Hematopoietic multipotent progenitor cell treated with erythropoietin and hydrocortisone succinate and interleukin-3 and kit ligand, for 17 days (in vitro differentiated cells): ENCODE results near the gene LRPAP1.
A peak's percentile ranks its signal among the peaks of the same experiment; 100 is the strongest.
"Not testable (repeated sequence)": the region's sequence is repeated elsewhere in the genome, so short reads cannot be mapped to it uniquely, and the experiment has no call there.

Source experiments
- DNase-seq: peaks from one replicate; pipeline ENCODE4 v3.0.0-alpha.2; 2015; ENCODE audit warnings: low spot score

The LRPAP1 gene

GRCh38 chr4:3531879-3532750, at the start of gene LRPAP1:
Gene LRPAP1 (minus strand): TSS chr4:3532422. CDS start chr4:3532412, 10 bp downstream.
- peak; percentile 89 for DNase-seq

DNA sequence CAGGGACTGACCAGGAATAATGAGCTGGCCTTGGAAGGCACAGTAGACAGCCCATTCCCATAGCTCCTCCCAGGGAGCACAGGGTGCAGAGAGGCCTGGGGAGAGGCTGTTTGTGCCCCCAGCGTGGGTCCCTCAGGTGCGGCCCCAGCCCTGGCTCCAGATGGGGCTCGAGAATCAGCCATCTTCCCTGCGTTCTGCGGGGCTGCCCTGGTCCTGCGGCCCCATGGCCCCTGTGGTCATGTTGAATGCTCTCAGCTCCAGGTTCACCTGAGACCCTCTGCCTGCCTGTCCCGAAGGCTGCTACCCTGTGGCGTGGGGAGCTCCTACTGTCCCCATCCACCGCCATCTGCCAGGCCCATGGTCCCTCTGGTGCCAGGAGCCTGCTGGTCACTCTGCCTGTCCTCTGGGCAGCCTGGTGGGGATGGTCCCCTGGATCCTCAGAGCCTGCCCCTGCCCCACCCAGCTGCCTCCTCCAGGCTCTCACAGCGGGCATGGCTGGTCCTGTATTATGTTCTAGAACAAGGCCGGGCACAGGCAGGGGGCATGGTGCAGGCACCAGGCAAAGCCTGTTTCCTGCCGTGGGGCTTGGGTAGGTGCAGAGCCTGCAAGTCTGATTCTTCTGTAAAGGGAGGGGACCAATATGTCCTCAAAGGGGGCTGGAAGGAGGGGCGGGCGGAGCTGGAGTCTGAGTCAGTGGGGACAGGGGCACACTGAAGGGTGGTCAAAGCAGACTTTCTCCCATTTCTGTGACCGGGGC, 49.3 kb upstream of the LRPAP1 start:
- DNase-seq, result not testable (repeated sequence)

- not testable (repeated sequence) for DNase-seq
These were observed 48.6 kb upstream of the LRPAP1 start for GRCh38 chr4:3580859-3581258.

DNA sequence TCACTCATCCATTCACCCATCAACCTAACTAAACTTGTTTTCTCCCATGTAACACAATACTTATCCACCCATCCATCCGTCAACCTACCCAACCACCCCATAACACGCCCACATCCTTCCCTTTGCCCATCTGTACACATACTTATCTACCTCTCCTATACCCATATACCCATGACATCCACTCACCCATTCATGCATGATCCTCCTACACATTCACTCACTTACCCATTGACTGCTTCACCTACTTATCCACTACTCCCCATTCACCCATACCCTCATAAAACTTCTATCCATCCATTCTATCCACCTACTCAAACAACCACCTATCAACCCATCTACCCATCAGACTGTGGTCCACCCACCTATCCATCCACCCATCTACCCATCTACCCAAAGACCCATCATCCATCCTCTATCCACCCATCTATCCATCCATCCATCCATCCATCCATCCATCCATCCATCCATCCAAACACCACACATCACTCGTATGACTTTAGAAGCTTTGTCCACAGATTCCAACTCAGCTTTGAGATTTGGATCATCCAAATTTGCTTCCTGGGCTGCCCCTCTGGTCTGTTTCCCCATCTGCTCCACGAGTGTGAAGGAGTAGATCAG, 46.4 kb upstream of the LRPAP1 start:
- not testable (repeated sequence) for DNase-seq

DNA sequence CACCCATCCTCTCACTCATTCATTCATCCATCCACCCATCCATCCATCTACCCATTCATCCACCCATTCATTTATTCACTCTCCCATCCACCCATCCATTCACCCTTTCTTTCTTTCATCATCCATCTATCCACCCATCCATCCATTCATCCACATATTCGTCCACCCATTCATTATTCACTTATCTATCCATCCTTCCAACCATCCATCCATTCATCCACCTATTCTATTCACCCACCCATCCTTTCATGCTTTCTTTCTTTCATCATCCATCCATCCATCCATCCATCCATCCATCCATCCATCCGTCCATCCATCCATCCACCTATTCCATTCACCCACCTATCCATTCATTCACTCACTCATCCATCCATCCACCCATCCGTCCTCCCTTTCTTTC, 45.8 kb upstream of the LRPAP1 start:
- DNase-seq, result not testable (repeated sequence)

- DNase-seq, result not testable (repeated sequence)
These were observed 45.1 kb upstream of the LRPAP1 start for GRCh38 chr4:3577208-3577892.

GRCh38 chr4:3576533-3577207, 44.4 kb upstream of the LRPAP1 start:
- not testable (repeated sequence) for DNase-seq

GRCh38 chr4:3575426-3576369, 43.5 kb upstream of the LRPAP1 start:
- DNase-seq, result not testable (repeated sequence)

GRCh38 chr4:3574865-3575264, 42.6 kb upstream of the LRPAP1 start:
- not testable (repeated sequence) for DNase-seq

DNA sequence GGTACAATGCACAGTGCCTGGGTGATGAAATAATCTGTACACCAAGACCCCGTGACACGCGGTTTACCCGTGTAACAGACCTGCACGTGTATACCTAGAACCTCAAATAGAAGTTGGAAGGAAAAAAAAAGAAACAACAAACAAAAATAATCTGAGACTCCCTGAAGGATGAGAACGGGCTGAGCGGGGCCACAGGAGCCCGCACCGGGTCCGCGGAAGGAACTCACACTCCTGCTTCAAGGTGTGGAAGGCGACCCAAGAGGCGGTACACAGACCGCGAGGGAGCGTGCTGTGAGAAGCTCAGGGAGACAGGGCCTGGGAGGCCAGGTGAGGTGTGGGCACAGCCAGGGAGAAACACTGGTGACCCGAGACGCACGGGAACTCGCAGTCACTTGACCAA, 42.1 kb upstream of the LRPAP1 start:
- not testable (repeated sequence) for DNase-seq

- no peak for DNase-seq
These were observed 40.9 kb upstream of the LRPAP1 start for GRCh38 chr4:3573131-3573530.

DNA sequence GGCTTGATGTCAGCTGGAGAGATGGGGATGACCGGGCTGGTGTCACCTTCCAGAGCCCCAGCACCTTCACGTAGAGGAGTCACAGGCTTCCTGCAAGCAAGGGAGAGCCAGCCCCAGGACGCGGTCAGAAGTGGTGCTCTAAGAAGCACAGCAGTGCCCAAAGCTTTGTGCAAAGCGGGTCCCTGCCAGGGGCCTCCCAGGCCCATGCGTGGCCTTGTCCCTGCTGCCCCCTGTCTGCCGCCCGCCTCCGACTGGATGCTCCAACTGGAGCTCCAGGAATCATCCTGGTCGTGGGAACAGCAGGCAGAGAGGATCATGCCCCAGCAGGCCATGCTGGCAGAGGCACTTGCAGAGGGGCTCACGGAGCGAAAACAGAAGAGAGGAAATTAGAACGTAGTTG, 40.1 kb upstream of the LRPAP1 start:
- DNase-seq, result no peak

- no peak for DNase-seq
These were observed 39.7 kb upstream of the LRPAP1 start for GRCh38 chr4:3571921-3572320.

DNA sequence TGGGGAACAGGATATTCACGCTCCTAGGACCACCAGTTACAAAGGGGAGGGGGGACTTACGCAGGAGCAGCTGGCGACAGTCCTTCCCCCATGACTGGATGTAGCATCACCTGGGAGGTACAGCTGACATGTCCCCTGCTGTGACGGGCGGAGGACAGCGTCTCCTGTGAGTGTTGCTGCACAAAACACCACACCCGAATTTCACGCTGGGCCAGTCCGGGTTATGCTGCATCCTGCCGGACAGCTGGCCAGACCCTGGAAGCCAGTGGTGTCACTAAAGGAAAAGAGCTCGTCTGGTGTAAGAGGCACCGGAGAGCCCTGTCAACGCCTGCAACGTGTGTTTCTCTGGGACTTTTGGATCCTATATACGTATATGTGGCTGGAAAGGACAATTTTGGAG, 38.7 kb upstream of the LRPAP1 start:
- not testable (repeated sequence) for DNase-seq

DNA sequence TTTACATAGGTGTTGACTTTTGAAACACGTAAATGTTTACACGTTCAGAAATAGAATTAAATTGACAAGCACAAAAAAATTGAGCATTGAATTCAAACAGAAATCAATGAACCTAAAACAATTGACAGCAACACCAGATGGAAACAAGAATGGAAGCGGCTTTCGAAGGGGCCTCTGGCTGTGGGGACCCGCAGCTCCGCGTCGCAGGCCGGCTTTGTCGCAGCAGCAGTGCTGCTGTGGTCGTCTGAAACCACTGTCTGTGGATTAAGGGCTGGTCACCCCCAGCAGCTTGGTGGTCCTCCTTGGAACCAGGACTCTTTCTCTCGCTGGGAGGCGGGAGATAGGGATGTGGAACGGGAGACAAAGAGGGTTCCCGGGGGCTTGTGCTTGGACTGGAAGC, 37.4 kb upstream of the LRPAP1 start:
- DNase-seq, result not testable (repeated sequence)

DNA sequence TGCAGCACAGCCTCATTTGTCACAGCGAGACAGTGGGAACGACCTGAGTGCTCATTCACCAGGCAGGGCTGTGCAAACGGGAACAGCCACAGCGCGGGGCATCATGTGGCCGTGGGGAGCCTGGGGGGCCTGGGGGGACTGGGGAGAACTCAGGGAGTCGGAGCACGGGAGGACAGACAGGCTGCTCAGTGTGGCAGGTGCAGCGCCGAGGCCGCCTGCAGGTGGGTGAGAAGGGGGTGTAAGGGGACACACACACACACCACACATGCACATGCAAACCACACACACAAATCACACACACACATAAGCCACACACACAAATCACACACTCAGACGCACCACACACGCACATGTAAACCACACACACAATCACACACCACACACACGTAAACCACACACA, 34.5 kb upstream of the LRPAP1 start:
- not testable (repeated sequence) for DNase-seq

- not testable (repeated sequence) for DNase-seq
These were observed 34.1 kb upstream of the LRPAP1 start for GRCh38 chr4:3566301-3566700.

GRCh38 chr4:3564948-3565347, 32.7 kb upstream of the LRPAP1 start:
- not testable (repeated sequence) for DNase-seq

DNA sequence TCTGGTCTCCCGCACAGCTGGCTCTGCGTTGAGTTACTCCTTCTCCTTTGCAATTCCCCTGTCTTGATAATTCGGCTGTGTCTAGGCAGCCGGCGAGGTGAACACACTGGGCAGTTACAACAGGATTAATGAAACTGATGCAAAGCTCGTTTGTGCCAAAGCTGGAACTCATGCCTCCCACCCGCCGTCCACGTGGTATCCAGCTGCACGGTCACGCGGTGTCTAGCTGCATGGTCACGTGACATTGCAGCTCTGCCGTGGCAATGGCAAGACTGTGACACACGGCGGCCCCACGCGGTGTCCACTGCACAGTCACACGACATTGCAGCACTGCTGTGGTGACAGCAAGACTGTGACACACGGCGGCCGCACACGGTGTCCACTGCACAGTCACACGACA, 31.2 kb upstream of the LRPAP1 start:
- DNase-seq, result no peak

GRCh38 chr4:3562127-3562526, 29.9 kb upstream of the LRPAP1 start:
- not testable (repeated sequence) for DNase-seq
